HepG2 (cell line): ENCODE data around the gene TAF1B. TPM values are rescaled to one million over a fixed set of nuclear protein-coding genes. Genes with fewer than 3 reads are reported as not detected.

Experiments used
- ATAC-seq: fragments of 200-7000 bp; cut with Tn5 transposase; 3 replicates; pipeline ENCODE4 v1.9.1; 2020; ENCODE audit warnings: mild to moderate bottlenecking, moderate library complexity
- BruUV-seq: library from RNA; stranded (reverse); fragments of 400-500 nt; replicated peaks from 2 replicates; lab custom pipeline; 2021; lab: Mats Ljungman, UMichigan
- CTCF ChIA-PET: fragments of 300-600 bp; formaldehyde crosslinking; extraction: SDS; loops from one replicate; lab custom pipeline; 2021; ENCODE audit warnings: low total read pairs, inconsistent platforms, low intra/inter-chr PET ratio; lab: Yijun Ruan, JAX
- POLR2A ChIA-PET: fragments of 350-600 bp; sonication (Branson Sonifier 250); formaldehyde crosslinking; loops from one replicate; lab custom pipeline; 2020; ENCODE audit warnings: antibody characterized with exemption, inconsistent platforms; lab: Yijun Ruan, JAX
- DNase-seq: peaks from one replicate; pipeline ENCODE4 v3.0.0-alpha.2; 2015; ENCODE audit warnings: low spot score
- FAIRE-seq: peaks from 3 replicates; lab custom pipeline; 2011; peaks lifted over from hg19 to GRCh38; lab: Jason Lieb, UNC
- H2AFZ ChIP-seq: one replicate; pipeline ENCODE4 v1.6.1; 2011; ENCODE audit warnings: low read length, inconsistent platforms
- H3K27ac ChIP-seq: fragments of 300-600 bp; 3 replicates; pipeline ENCODE4 v1.8.0; 2011; ENCODE audit warnings: mixed run types, mild to moderate bottlenecking, mixed read lengths, low read length, inconsistent platforms; ENCODE audit not compliant: insufficient read depth; ENCODE audit errors: extremely low read length
- H3K27me3 ChIP-seq, 2 experiments: fragments of 200-600 bp in 1 of 2; 2 replicates in 1 of 2; 3 replicates in 1 of 2; pipeline versions ENCODE4 v1.6.0 to v1.8.0; 2011; ENCODE audit warnings: low read length in 2 of 2, mild to moderate bottlenecking in 2 of 2, moderate library complexity in 2 of 2, inconsistent platforms in 1 of 2; ENCODE audit not compliant: insufficient read depth in 2 of 2, control insufficient read depth in 1 of 2
- H3K36me3 ChIP-seq, 2 experiments: fragments of 200-600 bp in 1 of 2; replicated peaks in 1 of 2; 2 replicates in 1 of 2; 3 replicates in 1 of 2; pipeline versions ENCODE4 v1.5.1 to v1.8.0; 2011; ENCODE audit warnings: low read length in 2 of 2, inconsistent platforms in 1 of 2; ENCODE audit not compliant: insufficient read depth in 2 of 2, control insufficient read depth in 1 of 2
- H3K4me1 ChIP-seq: 2 replicates; pipeline ENCODE4 v1.5.1; 2012; ENCODE audit warnings: low read length, inconsistent platforms; ENCODE audit not compliant: insufficient read depth
- H3K4me2 ChIP-seq: 2 replicates; pipeline ENCODE4 v1.6.0; 2011; ENCODE audit warnings: low read depth, low read length, inconsistent platforms
- H3K4me3 ChIP-seq, 3 experiments: fragments of 200-600 bp in 1 of 3; sonication (generic), shearing (Covaris generic) in 1 of 3; replicated peaks in 1 of 3; 2 replicates each; pipeline ENCODE4 v1.5.1; 2011 to 2016; ENCODE audit warnings: low read length in 3 of 3, inconsistent platforms in 2 of 3, low read depth in 2 of 3, mild to moderate bottlenecking in 2 of 3, control low read depth in 1 of 3, mixed read lengths in 1 of 3; ENCODE audit not compliant: insufficient read depth in 1 of 3
- H3K79me2 ChIP-seq: one replicate; pipeline ENCODE4 v1.6.1; 2011; ENCODE audit warnings: low read length, inconsistent platforms; ENCODE audit not compliant: insufficient read depth
- H3K9ac ChIP-seq: 2 replicates; pipeline ENCODE4 v1.6.0; 2011; ENCODE audit warnings: mild to moderate bottlenecking, low read depth, low read length, inconsistent platforms; ENCODE audit not compliant: insufficient read depth
- H3K9me3 ChIP-seq: 2 replicates; pipeline ENCODE4 v1.5.1; 2012; ENCODE audit warnings: mild to moderate bottlenecking, low read length
- H4K20me1 ChIP-seq: 2 replicates; pipeline ENCODE4 v1.6.0; 2011; ENCODE audit warnings: inconsistent platforms, mild to moderate bottlenecking, low read length, moderate library complexity; ENCODE audit not compliant: insufficient read depth
- AHR ChIP-seq: IDR thresholded peaks from 2 replicates; pipeline ENCODE4 v1.6.1; 2018; ENCODE audit warnings: missing genetic modification reagents, missing compliant biosample characterization
- FOXJ3 ChIP-seq: sonication (generic); formaldehyde crosslinking; IDR thresholded peaks from 2 replicates; pipeline ENCODE4 v1.4.0; 2020; ENCODE audit warnings: missing genetic modification reagents, mild to moderate bottlenecking, borderline replicate concordance
- HMGXB3 ChIP-seq: sonication (generic); formaldehyde crosslinking; IDR thresholded peaks from 2 replicates; pipeline ENCODE4 v1.4.0; 2020; ENCODE audit warnings: missing genetic modification reagents, borderline replicate concordance
- KLF16 ChIP-seq, 2 experiments: sonication (generic) in 1 of 2; formaldehyde crosslinking in 1 of 2; IDR thresholded peaks; 2 replicates each; pipeline versions ENCODE4 v1.6.1 to v1.8.0; 2016 to 2023; ENCODE audit warnings: missing genetic modification reagents in 2 of 2, missing compliant biosample characterization in 1 of 2
- MZF1 ChIP-seq: sonication (generic); formaldehyde crosslinking; IDR thresholded peaks from 2 replicates; pipeline ENCODE4 v1.8.1; 2023; ENCODE audit warnings: mild to moderate bottlenecking, missing genetic modification reagents, borderline replicate concordance
- RFXAP ChIP-seq: sonication (generic); formaldehyde crosslinking; IDR thresholded peaks from 2 replicates; pipeline ENCODE4 v1.4.0; 2020; ENCODE audit warnings: missing genetic modification reagents, borderline replicate concordance
- YEATS4 ChIP-seq: sonication (generic); formaldehyde crosslinking; IDR thresholded peaks from 2 replicates; pipeline ENCODE4 v1.4.0; 2020; ENCODE audit warnings: missing genetic modification reagents, borderline replicate concordance
- ZBTB25 ChIP-seq: IDR thresholded peaks from 2 replicates; pipeline ENCODE4 v1.6.1; 2018; ENCODE audit warnings: missing genetic modification reagents
- ZKSCAN1 ChIP-seq: fragments of 150-350 bp; IDR thresholded peaks from 2 replicates; pipeline ENCODE4 v1.6.1; 2014; ENCODE audit warnings: low read length
- ZKSCAN5 ChIP-seq: sonication (generic); formaldehyde crosslinking; IDR thresholded peaks from 2 replicates; pipeline ENCODE4 v1.5.1; 2020; ENCODE audit warnings: mild to moderate bottlenecking, missing genetic modification reagents
- ZNF205 ChIP-seq: IDR thresholded peaks from 2 replicates; pipeline ENCODE4 v1.6.1; 2018; ENCODE audit warnings: missing biosample characterization, missing genetic modification reagents
- ZNF644 ChIP-seq: IDR thresholded peaks from 2 replicates; pipeline ENCODE4 v1.6.1; 2016; ENCODE audit warnings: low read depth
- ZNF782 ChIP-seq: sonication (generic); formaldehyde crosslinking; IDR thresholded peaks from 2 replicates; pipeline ENCODE4 v1.4.0; 2020; ENCODE audit warnings: missing genetic modification reagents, mild to moderate bottlenecking, borderline replicate concordance
- ZNF883 ChIP-seq: sonication (generic); formaldehyde crosslinking; IDR thresholded peaks from 2 replicates; pipeline ENCODE4 v1.5.1; 2020; ENCODE audit warnings: mild to moderate bottlenecking, missing genetic modification reagents; ENCODE audit errors: not compliant biosample characterization
- ZNF891 ChIP-seq: sonication (generic); formaldehyde crosslinking; IDR thresholded peaks from 2 replicates; pipeline ENCODE4 v1.5.0; 2020; ENCODE audit warnings: mild to moderate bottlenecking, missing genetic modification reagents
- WGBS: methylation state at CpG from one replicate; pipeline ENCODE4 v1.1.6; 2017; ENCODE audit warnings: low lambda C conversion rate; 5-methylcytosine and 5-hydroxymethylcytosine counted together
- in situ Hi-C: cut with HindIII; loops from 2 replicates; pipeline ENCODE4 v1.10.0; 2017; ENCODE audit warnings: low pct_unique_long_range_greater_than_20kb; ENCODE audit not compliant: extremely low pct_ligation_motif_present
- intact Hi-C: fragments of 100-400 bp; cut with micrococcal nuclease; formaldehyde crosslinking; loops from one replicate; pipeline ENCODE4 v1.10.0; 2022; ENCODE audit not compliant: unreplicated experiment
- polyA plus RNA-seq, 8 experiments: library from polyadenylated mRNA; depleted of rRNA in 3 of 8; stranded (reverse) in 7 of 8; unstranded in 1 of 8; fragments of >200 nt; fragmentation: Illumina TruSeq in 4 of 8; extraction: Trizol in 4 of 8; gene quantifications; 2 replicates each; pipeline versions ENCODE4 v1.2.1 to v1.2.3, GENCODE V29; 2011 to 2016; ENCODE audit warnings: low read depth in 4 of 8, missing spikeins in 1 of 8, mixed read lengths in 1 of 8; ENCODE audit not compliant: insufficient read depth in 1 of 8
- total RNA-seq, 5 experiments: library from RNA; depleted of rRNA; stranded (reverse); fragments of >200 nt; fragmentation: Illumina TruSeq; extraction: Trizol; gene quantifications; 2 replicates each; pipeline ENCODE4 v1.2.3, GENCODE V29; 2016; ENCODE audit warnings: low read depth in 1 of 5

The TAF1B gene
- total and polyA plus RNA-seq, 2 of the 13 experiments (the other 11 are each of a cell fraction or from before 2014, with no cell fraction given) = 13.3 to 27.7 TPM

GRCh38 chr2:9813312-9814128 is 29.8 kb upstream of the TAF1B start (continued):
- TF ChIP-seq ZNF205 (no peak; the same call in 1 of the 2 replicates), KLF16 (CRISPR knock-in tag; IDR thresholded peaks at IDR 0.05) (peak in 1 of 2 experiments; percentile 45; a peak in 1 of 4 replicates)
- TF ChIP-seq, all 625 proteins: peak for 95

GRCh38 chr2:9814129-9814868 is 29.0 kb upstream of the TAF1B start:
- no peaks in the 10 kb centered on the region for H3K79me2 ChIP-seq
- no TSS peak for BruUV-seq
- H3K4me2 ChIP-seq = peak overlapping the region; percentile 86
- no peaks in the 10 kb centered on the region for H4K20me1 ChIP-seq
- no peak overlapping the region for H2AFZ ChIP-seq
- no peak overlapping the region for H3K9ac ChIP-seq
- in situ Hi-C loops = loop anchor here (25.0 kb wide), 1 partner anchor 623 kb away; the partner anchor contains the start of gene ODC1
- no peaks in the 10 kb centered on the region for H3K36me3 ChIP-seq
- POLR2A ChIA-PET = interaction anchor here (2.7 kb wide), 1 partner anchor 30 kb away, joined by 11 read pairs; the partner anchor contains the start of gene TAF1B
- no peak for DNase-seq
- no peak overlapping the region for H3K27ac ChIP-seq
- 34% methylated on average over 24 of the region's 24 CpGs for WGBS
- H3K4me1 ChIP-seq = peaks cover 23% of the 10 kb centered on the region; the same call in 1 of the 2 replicates
- CTCF ChIA-PET = interaction anchor here (1.0 to 2.9 kb wide), 3 partner anchors 214 to 284 kb away, joined by 3 to 18 read pairs (median 4); no protein-coding TSS in a partner anchor
- intact Hi-C loops = loop anchor here (1.0 to 5.0 kb wide), 2 partner anchors 138 to 234 kb away; partner anchors contain the start of gene GRHL1
- H3K27me3 ChIP-seq = peaks cover 7 to 66% of the 10 kb centered on the region in 2 experiments; a peak in 4 of 5 replicates
- peak; percentile 18 for ATAC-seq
- no peaks in the 10 kb centered on the region for H3K9me3 ChIP-seq
- no peak for FAIRE-seq
- H3K4me3 ChIP-seq = peak overlapping the region; percentile 11 to 60 (median 32); a peak in 2 of 6 replicates
- TF ChIP-seq ZNF883 (CRISPR knock-in tag) = no peak
- TF ChIP-seq ZKSCAN5 (CRISPR knock-in tag) = 0 out of 2 replicates have a peak, but pooled peaks have one; percentile 32
- TF ChIP-seq ZNF782 (CRISPR knock-in tag) = no peak
- 0 out of 2 replicates have a peak, but pooled peaks have one; percentile 17 for TF ChIP-seq ZNF891 (CRISPR knock-in tag)
- 0 out of 2 replicates have a peak, but pooled peaks have one; percentile 3 for TF ChIP-seq AHR (CRISPR knock-in tag)
- no peak for TF ChIP-seq YEATS4
- 0 out of 2 replicates have a peak, but pooled peaks have one; percentile 62 for TF ChIP-seq RFXAP (CRISPR knock-in tag)
- TF ChIP-seq ZBTB25 (CRISPR knock-in tag) = peak; percentile 17; the same call in 1 of the 2 replicates
- TF ChIP-seq FOXJ3 (CRISPR knock-in tag) = no peak
- TF ChIP-seq ZKSCAN1 = no peak
- TF ChIP-seq ZNF644 (CRISPR knock-in tag) = no peak
- no peak for TF ChIP-seq HMGXB3 (CRISPR knock-in tag)
- TF ChIP-seq MZF1 (CRISPR knock-in tag) = 0 out of 2 replicates have a peak, but pooled peaks have one; percentile 5
